ENCODE results near the gene P2RX6.

GRCh38 chr22:21042978-21043859, 28.3 kb downstream of the P2RX6 start:
- no peak for TF ChIP-seq CTCF (IDR thresholded peaks at IDR 0.05; ENCODE audit: insufficient read depth, low read depth, low read length)
- no peak for TF ChIP-seq EZH2 (IDR thresholded peaks at IDR 0.05; ENCODE audit: insufficient read depth, low read length)

Measured in astrocyte (in vitro differentiated cells and primary cell).